GM19455 (cell line): ENCODE results near the gene CHST15.

Experiments
- ATAC-seq: cut with Tn5 transposase; IDR thresholded peaks from one replicate; pipeline ENCODE4 v1.9.1; 2021; ENCODE audit not compliant: unreplicated experiment

CHST15 gene

GRCh38 chr10:124032087-124032935 lies 61.1 kb downstream of the CHST15 start:
- no peak for ATAC-seq

GRCh38 chr10:124030492-124031110 lies 62.8 kb downstream of the CHST15 start:
- no peak for ATAC-seq

GRCh38 chr10:124030061-124030460 lies 63.3 kb downstream of the CHST15 start:
- no peak for ATAC-seq

- no peak for ATAC-seq
Measured at GRCh38 chr10:124029559-124029958, 63.8 kb downstream of the CHST15 start.

- no peak for ATAC-seq
Measured at GRCh38 chr10:124028700-124029480, 64.5 kb downstream of the CHST15 start.

- no peak for ATAC-seq
Measured at GRCh38 chr10:124027651-124028050, 65.7 kb downstream of the CHST15 start.

GRCh38 chr10:124027031-124027611 lies 66.3 kb downstream of the CHST15 start:
- no peak for ATAC-seq

- ATAC-seq = no peak
Measured at GRCh38 chr10:124026589-124026939, 66.8 kb downstream of the CHST15 start.

GRCh38 chr10:124025660-124026588 lies 67.5 kb downstream of the CHST15 start:
- no peak for ATAC-seq

GRCh38 chr10:124025152-124025551 lies 68.2 kb downstream of the CHST15 start:
- no peak for ATAC-seq

GRCh38 chr10:124022066-124022465 lies 71.3 kb downstream of the CHST15 start:
- ATAC-seq = no peak

- no peak for ATAC-seq
Measured at GRCh38 chr10:124020981-124021815, 72.2 kb downstream of the CHST15 start.

- no peak for ATAC-seq
Measured at GRCh38 chr10:124019886-124020797, 73.3 kb downstream of the CHST15 start.

GRCh38 chr10:124018886-124019525 lies 74.4 kb downstream of the CHST15 start:
- ATAC-seq = no peak

- no peak for ATAC-seq
Measured at GRCh38 chr10:124017729-124018128, 75.7 kb downstream of the CHST15 start.

- no peak for ATAC-seq
Measured at GRCh38 chr10:124016804-124017375, 76.5 kb downstream of the CHST15 start.

GRCh38 chr10:124015991-124016390 lies 77.4 kb downstream of the CHST15 start:
- no peak for ATAC-seq
